Measurements from ENCODE around the gene KRT31. TPM values are rescaled to one million over a fixed set of nuclear protein-coding genes. Genes with fewer than 3 reads are reported as not detected.
"Not testable (repeated sequence)": the region's sequence is repeated elsewhere in the genome, so short reads cannot be mapped to it uniquely, and the experiment has no call there.

The KRT31 gene
- total RNA-seq, 1 donor from 2014 or later, result not detected

DNA sequence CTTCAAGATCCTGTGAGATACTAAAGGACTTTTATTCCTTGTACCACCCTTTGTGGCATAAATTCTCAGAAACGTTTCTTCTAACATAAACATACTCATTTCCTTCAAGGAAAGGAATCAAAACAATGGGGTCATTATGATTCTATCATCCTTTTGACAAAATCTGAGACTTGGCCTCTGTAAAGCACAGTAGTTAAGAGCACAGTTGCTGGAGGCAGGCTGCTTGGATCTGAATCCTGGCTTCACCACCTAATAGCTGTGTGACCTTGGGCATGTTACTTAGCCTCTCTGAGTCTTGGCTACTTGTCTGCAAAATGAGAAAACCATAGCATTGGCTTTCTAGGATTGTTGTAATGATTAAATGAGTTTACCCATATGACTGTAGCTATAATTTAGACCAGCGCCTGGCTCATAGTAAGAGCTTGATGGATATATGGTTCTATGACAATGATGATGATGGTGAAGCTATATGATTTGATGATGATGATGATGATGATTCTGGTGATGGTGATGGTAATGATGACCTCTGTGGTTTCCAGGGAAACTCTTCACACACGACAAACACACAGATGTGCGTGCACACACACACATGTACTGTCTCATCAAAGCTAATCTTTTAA is 6.1 kb upstream of the KRT31 start:
- TF ChIP-seq CTCF (conservative IDR thresholded peaks at IDR 0.05), result no peak
- no peak for DNase-seq (ENCODE audit: extremely low spot score, unreplicated experiment)
- H3K27ac Mint-ChIP-seq, result peak overlapping the region; percentile 79
- peaks cover 19% of the 10 kb centered on the region for H3K4me1 Mint-ChIP-seq (ENCODE audit: unreplicated experiment)
- H3K36me3 Mint-ChIP-seq, result no peaks in the 10 kb centered on the region
- no peaks in the 10 kb centered on the region for H3K9me3 Mint-ChIP-seq
- no peaks in the 10 kb centered on the region for H3K27me3 Mint-ChIP-seq
- no peak overlapping the region for H3K4me3 Mint-ChIP-seq

GRCh38 chr17:41402161-41402560 is 4.8 kb upstream of the KRT31 start:
- Mint-ChIP-seq H3K27me3 (no peaks in the 10 kb centered on the region), H3K4me1 (ENCODE audit: unreplicated experiment) (peaks cover 19% of the 10 kb centered on the region), H3K9me3 (no peaks in the 10 kb centered on the region), H3K27ac (peak overlapping the region; percentile 44), H3K4me3 (no peak overlapping the region), H3K36me3 (no peaks in the 10 kb centered on the region)
- no peak for DNase-seq (ENCODE audit: extremely low spot score, unreplicated experiment)
- TF ChIP-seq CTCF (conservative IDR thresholded peaks at IDR 0.05), result no peak

DNA sequence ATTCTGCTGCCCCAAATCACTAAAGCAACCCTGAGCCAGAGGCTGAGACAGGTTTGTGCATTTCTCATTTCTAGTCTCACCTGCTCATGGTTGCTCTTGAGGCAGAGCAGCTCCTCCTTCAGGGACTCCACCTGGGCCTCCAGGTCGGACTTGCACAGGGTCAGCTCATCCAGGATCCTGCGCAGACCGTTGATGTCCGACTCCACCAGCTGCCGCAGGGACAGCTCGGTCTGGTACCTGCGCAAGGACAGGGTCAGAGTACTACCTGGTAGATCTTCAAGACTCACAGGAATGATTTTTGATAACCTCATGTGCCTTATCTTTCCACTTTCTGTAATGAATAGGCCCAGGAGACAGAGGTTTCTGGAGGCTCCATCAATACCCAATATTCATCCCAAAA is 1.1 kb downstream of the KRT31 start:
- H3K27me3 Mint-ChIP-seq, result no peaks in the 10 kb centered on the region
- H3K4me3 Mint-ChIP-seq, result no peak overlapping the region
- peaks cover 5% of the 10 kb centered on the region for H3K4me1 Mint-ChIP-seq (ENCODE audit: unreplicated experiment)
- no peak for TF ChIP-seq CTCF (conservative IDR thresholded peaks at IDR 0.05)
- no peak overlapping the region for H3K27ac Mint-ChIP-seq
- H3K9me3 Mint-ChIP-seq, result no peaks in the 10 kb centered on the region
- no peak for DNase-seq (ENCODE audit: extremely low spot score, unreplicated experiment)
- H3K36me3 Mint-ChIP-seq, result no peaks in the 10 kb centered on the region

GRCh38 chr17:41395611-41396010 is 1.8 kb downstream of the KRT31 start:
- Mint-ChIP-seq H3K36me3 (no peaks in the 10 kb centered on the region), H3K9me3 (no peaks in the 10 kb centered on the region), H3K4me1 (ENCODE audit: unreplicated experiment) (peaks cover 12% of the 10 kb centered on the region), H3K27me3 (no peaks in the 10 kb centered on the region), H3K27ac (no peak overlapping the region), H3K4me3 (no peak overlapping the region)
- TF ChIP-seq CTCF (conservative IDR thresholded peaks at IDR 0.05), result no peak
- DNase-seq (ENCODE audit: extremely low spot score, unreplicated experiment), result no peak

DNA sequence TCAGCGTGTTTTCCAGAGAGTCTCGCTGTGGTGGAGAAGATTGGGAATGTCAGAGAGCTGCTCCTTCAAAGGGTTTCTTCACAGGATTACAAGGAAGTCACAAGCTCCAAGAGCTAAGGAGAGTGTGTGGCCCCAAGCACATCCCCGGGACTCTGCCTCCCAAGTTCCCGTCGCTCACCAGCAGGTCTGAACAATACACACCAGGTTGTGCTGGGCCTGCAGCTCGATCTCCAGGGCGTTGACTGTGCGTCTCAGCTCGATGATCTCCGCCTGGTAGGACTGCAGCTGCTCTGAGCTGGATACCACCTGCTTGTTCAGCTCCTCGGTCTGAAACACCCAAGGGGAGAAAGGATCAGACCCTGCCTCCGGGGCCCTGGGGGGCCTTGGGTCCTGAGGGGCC is 2.4 kb downstream of the KRT31 start:
- H3K36me3 Mint-ChIP-seq; H3K27me3 Mint-ChIP-seq; H3K4me3 Mint-ChIP-seq; H3K27ac Mint-ChIP-seq; H3K9me3 Mint-ChIP-seq; DNase-seq (ENCODE audit: extremely low spot score, unreplicated experiment): not testable (repeated sequence)
- H3K4me1 Mint-ChIP-seq (ENCODE audit: unreplicated experiment), result peaks cover 14% of the 10 kb centered on the region

DNA sequence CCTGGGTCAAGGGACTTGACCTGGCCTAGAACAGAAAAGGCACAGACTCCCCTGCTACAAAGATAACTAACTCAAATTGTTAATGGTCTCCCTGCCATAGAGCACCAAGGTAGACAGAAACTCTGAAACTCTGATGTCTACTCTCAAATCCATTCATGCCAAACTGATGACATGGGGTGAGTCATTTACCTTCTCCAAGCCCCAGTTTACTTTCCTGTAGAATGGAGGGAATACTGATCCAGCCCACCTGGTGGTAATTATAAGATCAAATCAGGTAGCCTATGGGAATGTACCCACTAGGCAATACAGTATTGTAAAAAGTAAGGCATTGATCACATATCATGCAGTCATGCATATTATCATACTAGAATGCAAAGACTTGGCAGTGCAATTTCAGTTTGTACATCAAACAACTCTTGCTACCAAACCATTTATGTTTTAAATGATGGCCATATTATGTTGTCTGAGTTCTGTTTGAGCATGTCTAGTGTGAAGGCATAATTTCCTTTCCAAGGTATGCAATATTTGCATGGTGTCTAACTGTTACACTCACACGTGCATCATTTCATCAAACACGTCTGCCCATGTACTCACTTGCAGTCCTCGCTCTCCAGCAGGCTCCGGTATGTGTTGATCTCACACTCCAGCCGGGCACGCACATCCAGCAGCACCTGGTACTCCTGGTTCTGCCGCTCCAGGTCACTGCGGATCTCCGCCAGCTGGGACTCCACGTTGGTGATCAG is 3.0 kb downstream of the KRT31 start:
- H3K27ac Mint-ChIP-seq, result no peak overlapping the region
- no peak for DNase-seq (ENCODE audit: extremely low spot score, unreplicated experiment)
- H3K9me3 Mint-ChIP-seq, result no peaks in the 10 kb centered on the region
- H3K4me3 Mint-ChIP-seq, result no peak overlapping the region
- peaks cover 12% of the 10 kb centered on the region for H3K4me1 Mint-ChIP-seq (ENCODE audit: unreplicated experiment)
- H3K27me3 Mint-ChIP-seq, result no peaks in the 10 kb centered on the region
- no peak for TF ChIP-seq CTCF (conservative IDR thresholded peaks at IDR 0.05)
- H3K36me3 Mint-ChIP-seq, result no peaks in the 10 kb centered on the region
